H9 (cell line): ENCODE data around the gene SBF1. TPM values are rescaled to one million over a fixed set of nuclear protein-coding genes. Genes with fewer than 3 reads are reported as not detected.

Experiments used
- DNase-seq: peaks from one replicate; pipeline ENCODE4 v3.0.0-alpha.2; 2017
- H2AFZ ChIP-seq: one replicate; pipeline ENCODE4 v1.6.1; 2013; ENCODE audit warnings: mild to moderate bottlenecking, low read length, control low read depth, moderate library complexity
- H2AK5ac ChIP-seq: 2 replicates; pipeline ENCODE4 v1.6.1; 2013; ENCODE audit warnings: low read length, control low read depth, mixed read lengths; ENCODE audit not compliant: insufficient read length
- H2BK120ac ChIP-seq: one replicate; pipeline ENCODE4 v1.6.1; 2013; ENCODE audit warnings: low read depth, mild to moderate bottlenecking, low read length, control low read depth, inconsistent platforms; ENCODE audit not compliant: poor library complexity, severe bottlenecking
- H2BK12ac ChIP-seq: 2 replicates; pipeline ENCODE4 v1.6.1; 2013; ENCODE audit warnings: low read length, control low read depth, mixed read lengths, low read depth; ENCODE audit not compliant: insufficient read length
- H2BK15ac ChIP-seq: 2 replicates; pipeline ENCODE4 v1.6.1; 2013; ENCODE audit warnings: low read depth, low read length, control low read depth
- H2BK20ac ChIP-seq: one replicate; pipeline ENCODE4 v1.6.1; 2013; ENCODE audit warnings: low read depth, mild to moderate bottlenecking, low read length, control low read depth, inconsistent platforms; ENCODE audit not compliant: poor library complexity, severe bottlenecking
- H2BK5ac ChIP-seq: 2 replicates; pipeline ENCODE4 v1.6.1; 2013; ENCODE audit warnings: low read length, control low read depth, mixed read lengths; ENCODE audit not compliant: insufficient read length
- H3K14ac ChIP-seq: 2 replicates; pipeline ENCODE4 v1.6.1; 2013; ENCODE audit warnings: low read length, control low read depth; ENCODE audit not compliant: insufficient read depth
- H3K18ac ChIP-seq: 2 replicates; pipeline ENCODE4 v1.6.1; 2013; ENCODE audit warnings: low read depth, mild to moderate bottlenecking, mixed read lengths, low read length, control low read depth; ENCODE audit not compliant: insufficient read length
- H3K23ac ChIP-seq: 2 replicates; pipeline ENCODE4 v1.6.1; 2013; ENCODE audit warnings: low read length, control low read depth, mixed read lengths, low read depth; ENCODE audit not compliant: insufficient read length
- H3K23me2 ChIP-seq: 2 replicates; pipeline ENCODE4 v1.6.1; 2013; ENCODE audit warnings: low read depth, mild to moderate bottlenecking, mixed read lengths, low read length, control low read depth; ENCODE audit not compliant: insufficient read length, poor library complexity, severe bottlenecking
- H3K27ac ChIP-seq: 2 replicates; pipeline ENCODE4 v1.5.1; 2013; ENCODE audit warnings: low read length, control low read depth, mixed read lengths, low read depth; ENCODE audit not compliant: insufficient read length
- H3K27me3 ChIP-seq: 2 replicates; pipeline ENCODE4 v1.6.1; 2013; ENCODE audit warnings: low read length, control low read depth, inconsistent platforms; ENCODE audit not compliant: insufficient read depth
- H3K4ac ChIP-seq: 2 replicates; pipeline ENCODE4 v1.6.1; 2013; ENCODE audit warnings: low read depth, mild to moderate bottlenecking, control low read depth, inconsistent platforms, low read length, moderate library complexity
- H3K4me1 ChIP-seq: 2 replicates; pipeline ENCODE4 v1.6.1; 2013; ENCODE audit warnings: low read length, control low read depth, inconsistent platforms; ENCODE audit not compliant: insufficient read depth
- H3K4me2 ChIP-seq: 2 replicates; pipeline ENCODE4 v1.6.1; 2013; ENCODE audit warnings: low read length, control low read depth, mixed read lengths; ENCODE audit not compliant: insufficient read length, insufficient read depth
- H3K56ac ChIP-seq: 2 replicates; pipeline ENCODE4 v1.6.1; 2013; ENCODE audit warnings: low read depth, mild to moderate bottlenecking, mixed read lengths, low read length, control low read depth; ENCODE audit not compliant: insufficient read length
- H3K79me1 ChIP-seq: 2 replicates; pipeline ENCODE4 v1.6.1; 2013; ENCODE audit warnings: low read depth, mild to moderate bottlenecking, moderate library complexity, low read length, control low read depth, inconsistent platforms; ENCODE audit not compliant: insufficient read depth, poor library complexity, severe bottlenecking
- H3K79me2 ChIP-seq: 2 replicates; pipeline ENCODE4 v1.6.1; 2013; ENCODE audit warnings: low read length, control low read depth, inconsistent platforms; ENCODE audit not compliant: insufficient read depth
- H3K9ac ChIP-seq: 2 replicates; pipeline ENCODE4 v1.6.1; 2013; ENCODE audit warnings: low read length, control low read depth, mixed read lengths; ENCODE audit not compliant: insufficient read length; ENCODE audit errors: extremely low read depth
- H3K9me3 ChIP-seq: one replicate; pipeline ENCODE4 v1.6.1; 2013; ENCODE audit warnings: low read depth, low read length, inconsistent platforms; ENCODE audit not compliant: control insufficient read depth
- H3T11ph ChIP-seq: one replicate; pipeline ENCODE4 v1.6.1; 2013; ENCODE audit warnings: mild to moderate bottlenecking, low read length, control low read depth, inconsistent platforms
- H4K20me1 ChIP-seq: one replicate; pipeline ENCODE4 v1.6.1; 2013; ENCODE audit not compliant: control insufficient read depth, insufficient read length, insufficient read depth
- H4K5ac ChIP-seq: 2 replicates; pipeline ENCODE4 v1.6.1; 2013; ENCODE audit warnings: low read depth, mild to moderate bottlenecking, mixed read lengths, low read length, control low read depth; ENCODE audit not compliant: insufficient read length
- H4K8ac ChIP-seq: replicated peaks from 2 replicates; pipeline ENCODE4 v1.6.1; 2013; ENCODE audit warnings: low read length, control low read depth, mixed read lengths, low read depth; ENCODE audit not compliant: insufficient read length
- H4K91ac ChIP-seq: 2 replicates; pipeline ENCODE4 v1.6.1; 2013; ENCODE audit warnings: low read depth, mild to moderate bottlenecking, moderate library complexity, mixed read lengths, low read length, control low read depth; ENCODE audit not compliant: insufficient read length
- H3K27ac Mint-ChIP-seq, 3 experiments: 2 replicates in 2 of 3; 3 replicates in 1 of 3; pipeline ENCODE4 v1.8.0; 2020 to 2021; ENCODE audit warnings: mixed read lengths in 3 of 3, mild to moderate bottlenecking in 1 of 3, moderate library complexity in 1 of 3
- H3K27me3 Mint-ChIP-seq: 2 replicates; pipeline ENCODE4 v1.8.0; 2021; ENCODE audit warnings: low read depth, mild to moderate bottlenecking, moderate library complexity, mixed read lengths
- H3K36me3 Mint-ChIP-seq, 3 experiments: 2 replicates in 2 of 3; 3 replicates in 1 of 3; pipeline ENCODE4 v1.8.0; 2020 to 2021; ENCODE audit warnings: low read depth in 3 of 3, mixed read lengths in 3 of 3; ENCODE audit not compliant: insufficient read depth in 1 of 3
- H3K4me1 Mint-ChIP-seq, 2 experiments: 2 replicates each; pipeline ENCODE4 v1.8.0; 2020; ENCODE audit warnings: mixed read lengths in 2 of 2
- H3K4me3 Mint-ChIP-seq, 2 experiments: 2 replicates in 1 of 2; 3 replicates in 1 of 2; pipeline ENCODE4 v1.8.0; 2020 to 2021; ENCODE audit warnings: mild to moderate bottlenecking in 2 of 2, mixed read lengths in 2 of 2, moderate library complexity in 1 of 2
- H3K9me3 Mint-ChIP-seq, 2 experiments: 2 replicates in 1 of 2; 3 replicates in 1 of 2; pipeline ENCODE4 v1.8.0; 2020; ENCODE audit warnings: mild to moderate bottlenecking in 2 of 2, mixed read lengths in 2 of 2, moderate library complexity in 1 of 2
- CTCF ChIP-seq: fragments of 200-600 bp; sonication (generic); conservative IDR thresholded peaks from 3 replicates; pipeline ENCODE4 v1.8.0; 2021; ENCODE audit warnings: antibody characterized with exemption, mild to moderate bottlenecking
- WGBS: extraction: QIAGEN DNeasy Blood & Tissue Kit; methylation state at CpG from one replicate; pipeline ENCODE4 v1.1.7; 2013; ENCODE audit warnings: missing lambda C conversion rate, low lambda C conversion rate, mixed read lengths; ENCODE audit not compliant: insufficient read length; ENCODE audit errors: extremely low coverage; 5-methylcytosine and 5-hydroxymethylcytosine counted together
- total RNA-seq: library from RNA; stranded (reverse); gene quantifications from 2 replicates; pipeline ENCODE4 v1.2.1, GENCODE V29; 2021

Gene SBF1
- total RNA-seq, 1 experiment from 2014 or later, result 69.8 TPM

- H4K20me1 ChIP-seq, result no peaks in the 10 kb centered on the region
- H3K79me2 ChIP-seq, result no peaks in the 10 kb centered on the region
- H3K27ac Mint-ChIP-seq, result no peak overlapping the region
- H3K23me2 ChIP-seq, result peaks cover 7% of the 10 kb centered on the region
- H3K9me3 ChIP-seq, result no peaks in the 10 kb centered on the region
- no peak overlapping the region for H2BK12ac ChIP-seq
- WGBS, result no CpG with 5 or more reads among the region's 10 CpGs
- H3K79me1 ChIP-seq, result no peaks in the 10 kb centered on the region
- peaks cover 9% of the 10 kb centered on the region; the same call in 1 of the 2 replicates for H3K27me3 ChIP-seq
- no peak overlapping the region for H3K4me2 ChIP-seq
- H4K5ac ChIP-seq, result no peak overlapping the region
- H3K23ac ChIP-seq, result no peak overlapping the region
- H3K4me1 ChIP-seq, result no peaks in the 10 kb centered on the region
- no peak overlapping the region for H4K91ac ChIP-seq
- no peak overlapping the region for H2BK20ac ChIP-seq
- no peak overlapping the region for H2AK5ac ChIP-seq
- no peak overlapping the region for H2BK120ac ChIP-seq
- no peak overlapping the region for H3K4ac ChIP-seq
- DNase-seq, result no peak
- H3K18ac ChIP-seq, result no peak overlapping the region
- H3T11ph ChIP-seq, result no peak overlapping the region
- H3K4me1 Mint-ChIP-seq, result peaks cover 3 to 9% of the 10 kb centered on the region in 2 experiments; a peak in 3 of 4 replicates
- no peak overlapping the region for H4K8ac ChIP-seq
- H3K27ac ChIP-seq, result no peak overlapping the region
- H3K36me3 Mint-ChIP-seq, result peaks cover 0 to 2% (median 0%) of the 10 kb centered on the region in 3 experiments; a peak in 1 of 7 replicates
- H3K9ac ChIP-seq, result no peak overlapping the region
- no peaks in the 10 kb centered on the region for H3K9me3 Mint-ChIP-seq
- H2BK5ac ChIP-seq, result no peak overlapping the region
- no peak overlapping the region; the same call in 1 of the 2 replicates for H3K14ac ChIP-seq
- H3K56ac ChIP-seq, result no peak overlapping the region
- H3K27me3 Mint-ChIP-seq, result peaks cover 31% of the 10 kb centered on the region
- H2BK15ac ChIP-seq, result no peak overlapping the region
- no peak overlapping the region for H2AFZ ChIP-seq
- H3K4me3 Mint-ChIP-seq, result no peak overlapping the region; a peak in 1 of 5 replicates
- TF ChIP-seq CTCF, result no peak
These were observed 8.3 kb upstream of the SBF1 start for GRCh38 chr22:50483106-50483505.
